Measurements from ENCODE around the gene METTL3. TPM values are rescaled to one million over a fixed set of nuclear protein-coding genes. Genes with fewer than 3 reads are reported as not detected.

METTL3 gene
- total and polyA plus RNA-seq, 2 of the 13 experiments (the other 11 are each of a cell fraction or from before 2014, with no cell fraction given), result 123 to 130 TPM

DNA sequence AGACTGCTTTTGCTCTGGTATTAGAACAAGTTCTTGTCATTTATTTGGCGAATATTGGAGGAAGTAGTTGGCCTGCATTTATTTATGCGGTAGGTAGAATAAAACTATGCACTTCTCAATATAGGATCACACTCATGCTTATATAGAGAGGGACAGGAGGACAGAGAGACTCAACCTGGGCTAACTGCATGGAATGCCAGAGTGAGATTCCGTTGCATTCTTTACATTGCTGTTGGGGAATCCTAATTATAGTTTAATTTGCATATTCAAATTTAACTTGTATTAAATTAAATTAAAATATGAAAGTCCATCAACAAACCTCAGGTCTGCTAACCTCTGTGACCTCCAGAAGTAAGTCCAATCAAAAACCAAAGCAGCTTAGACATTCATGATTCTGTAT, 42.1 kb upstream of the METTL3 start:
- Histone ChIP-seq H3K79me2 (ENCODE audit: insufficient read depth, low read length) (no peaks in the 10 kb centered on the region), H3K4me1 (ENCODE audit: insufficient read depth, low read length) (peaks cover 19% of the 10 kb centered on the region), H3K9me3 (ENCODE audit: low read length) (no peaks in the 10 kb centered on the region), H3K27ac (ENCODE audit: extremely low read length, insufficient read depth, low read length) (no peak overlapping the region), H3K4me3 (replicated peaks in 1 of 3; ENCODE audit: insufficient read depth in 1 of 3, low read depth in 2 of 3, low read length in 3 of 3) (no peak overlapping the region), H3K36me3 (replicated peaks in 1 of 2; ENCODE audit: control insufficient read depth in 1 of 2, insufficient read depth in 2 of 2, low read length in 2 of 2) (no peaks in the 10 kb centered on the region), H3K4me2 (ENCODE audit: low read depth, low read length) (no peak overlapping the region), H3K27me3 (ENCODE audit: control insufficient read depth in 1 of 2, insufficient read depth in 2 of 2, low read length in 2 of 2) (no peaks in the 10 kb centered on the region), H2AFZ (ENCODE audit: low read length) (no peak overlapping the region), H4K20me1 (ENCODE audit: insufficient read depth, low read length) (no peaks in the 10 kb centered on the region), H3K9ac (ENCODE audit: insufficient read depth, low read depth, low read length) (no peak overlapping the region)
- in situ Hi-C loops (cut with HindIII; ENCODE audit: extremely low pct_ligation_motif_present, low pct_unique_long_range_greater_than_20kb), result no loop called here
- POLR2A ChIA-PET, result no interaction called here
- 76% methylated on average over 3 of the region's 3 CpGs for WGBS (ENCODE audit: low lambda C conversion rate)
- intact Hi-C loops (cut with micrococcal nuclease; ENCODE audit: unreplicated experiment), result loop anchor here (10.0 kb wide), 2 partner anchors 168 to 318 kb away; partner anchors contain the start of gene SUPT16H
- CTCF ChIA-PET (ENCODE audit: low intra/inter-chr PET ratio, low total read pairs), result no interaction called here
- FAIRE-seq (no peak), DNase-seq (ENCODE audit: low spot score) (no peak), ATAC-seq (no peak)
- no TSS peak for BruUV-seq (replicated peaks)
- TF ChIP-seq ZNF136 (CRISPR knock-in tag; IDR thresholded peaks at IDR 0.05; ENCODE audit: low read depth) (no peak), NFKBIZ (CRISPR knock-in tag; IDR thresholded peaks at IDR 0.05) (no peak), ZNF230 (CRISPR knock-in tag; IDR thresholded peaks at IDR 0.05) (no peak), ZNF724P (CRISPR knock-in tag; IDR thresholded peaks at IDR 0.05; ENCODE audit: borderline replicate concordance) (no peak), ARID2 (CRISPR knock-in tag; IDR thresholded peaks at IDR 0.05; ENCODE audit: borderline replicate concordance) (no peak), CHD4 (IDR thresholded peaks at IDR 0.05; ENCODE audit: borderline replicate concordance, low read length) (no peak), SMC3 (IDR thresholded peaks at IDR 0.05; ENCODE audit: low read length) (no peak), ZC3H4 (CRISPR knock-in tag; IDR thresholded peaks at IDR 0.05; ENCODE audit: borderline replicate concordance) (no peak), SNAPC2 (CRISPR knock-in tag; IDR thresholded peaks at IDR 0.05) (no peak)
- TF ChIP-seq, protein P1, sequence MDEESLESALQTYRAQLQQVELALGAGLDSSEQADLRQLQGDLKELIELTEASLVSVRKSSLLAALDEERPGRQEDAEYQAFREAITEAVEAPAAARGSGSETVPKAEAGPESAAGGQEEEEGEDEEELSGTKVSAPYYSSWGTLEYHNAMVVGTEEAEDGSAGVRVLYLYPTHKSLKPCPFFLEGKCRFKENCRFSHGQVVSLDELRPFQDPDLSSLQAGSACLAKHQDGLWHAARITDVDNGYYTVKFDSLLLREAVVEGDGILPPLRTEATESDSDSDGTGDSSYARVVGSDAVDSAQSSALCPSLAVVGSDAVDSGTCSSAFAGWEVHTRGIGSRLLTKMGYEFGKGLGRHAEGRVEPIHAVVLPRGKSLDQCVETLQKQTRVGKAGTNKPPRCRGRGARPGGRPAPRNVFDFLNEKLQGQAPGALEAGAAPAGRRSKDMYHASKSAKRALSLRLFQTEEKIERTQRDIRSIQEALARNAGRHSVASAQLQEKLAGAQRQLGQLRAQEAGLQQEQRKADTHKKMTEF (CRISPR knock-in tag; IDR thresholded peaks at IDR 0.05), result no peak
- TF ChIP-seq, protein P2, sequence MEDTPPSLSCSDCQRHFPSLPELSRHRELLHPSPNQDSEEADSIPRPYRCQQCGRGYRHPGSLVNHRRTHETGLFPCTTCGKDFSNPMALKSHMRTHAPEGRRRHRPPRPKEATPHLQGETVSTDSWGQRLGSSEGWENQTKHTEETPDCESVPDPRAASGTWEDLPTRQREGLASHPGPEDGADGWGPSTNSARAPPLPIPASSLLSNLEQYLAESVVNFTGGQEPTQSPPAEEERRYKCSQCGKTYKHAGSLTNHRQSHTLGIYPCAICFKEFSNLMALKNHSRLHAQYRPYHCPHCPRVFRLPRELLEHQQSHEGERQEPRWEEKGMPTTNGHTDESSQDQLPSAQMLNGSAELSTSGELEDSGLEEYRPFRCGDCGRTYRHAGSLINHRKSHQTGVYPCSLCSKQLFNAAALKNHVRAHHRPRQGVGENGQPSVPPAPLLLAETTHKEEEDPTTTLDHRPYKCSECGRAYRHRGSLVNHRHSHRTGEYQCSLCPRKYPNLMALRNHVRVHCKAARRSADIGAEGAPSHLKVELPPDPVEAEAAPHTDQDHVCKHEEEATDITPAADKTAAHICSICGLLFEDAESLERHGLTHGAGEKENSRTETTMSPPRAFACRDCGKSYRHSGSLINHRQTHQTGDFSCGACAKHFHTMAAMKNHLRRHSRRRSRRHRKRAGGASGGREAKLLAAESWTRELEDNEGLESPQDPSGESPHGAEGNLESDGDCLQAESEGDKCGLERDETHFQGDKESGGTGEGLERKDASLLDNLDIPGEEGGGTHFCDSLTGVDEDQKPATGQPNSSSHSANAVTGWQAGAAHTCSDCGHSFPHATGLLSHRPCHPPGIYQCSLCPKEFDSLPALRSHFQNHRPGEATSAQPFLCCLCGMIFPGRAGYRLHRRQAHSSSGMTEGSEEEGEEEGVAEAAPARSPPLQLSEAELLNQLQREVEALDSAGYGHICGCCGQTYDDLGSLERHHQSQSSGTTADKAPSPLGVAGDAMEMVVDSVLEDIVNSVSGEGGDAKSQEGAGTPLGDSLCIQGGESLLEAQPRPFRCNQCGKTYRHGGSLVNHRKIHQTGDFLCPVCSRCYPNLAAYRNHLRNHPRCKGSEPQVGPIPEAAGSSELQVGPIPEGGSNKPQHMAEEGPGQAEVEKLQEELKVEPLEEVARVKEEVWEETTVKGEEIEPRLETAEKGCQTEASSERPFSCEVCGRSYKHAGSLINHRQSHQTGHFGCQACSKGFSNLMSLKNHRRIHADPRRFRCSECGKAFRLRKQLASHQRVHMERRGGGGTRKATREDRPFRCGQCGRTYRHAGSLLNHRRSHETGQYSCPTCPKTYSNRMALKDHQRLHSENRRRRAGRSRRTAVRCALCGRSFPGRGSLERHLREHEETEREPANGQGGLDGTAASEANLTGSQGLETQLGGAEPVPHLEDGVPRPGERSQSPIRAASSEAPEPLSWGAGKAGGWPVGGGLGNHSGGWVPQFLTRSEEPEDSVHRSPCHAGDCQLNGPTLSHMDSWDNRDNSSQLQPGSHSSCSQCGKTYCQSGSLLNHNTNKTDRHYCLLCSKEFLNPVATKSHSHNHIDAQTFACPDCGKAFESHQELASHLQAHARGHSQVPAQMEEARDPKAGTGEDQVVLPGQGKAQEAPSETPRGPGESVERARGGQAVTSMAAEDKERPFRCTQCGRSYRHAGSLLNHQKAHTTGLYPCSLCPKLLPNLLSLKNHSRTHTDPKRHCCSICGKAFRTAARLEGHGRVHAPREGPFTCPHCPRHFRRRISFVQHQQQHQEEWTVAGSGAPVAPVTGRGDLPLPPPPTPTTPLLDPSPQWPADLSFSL (CRISPR knock-in tag; IDR thresholded peaks at IDR 0.05), result no peak
- TF ChIP-seq, protein P3, sequence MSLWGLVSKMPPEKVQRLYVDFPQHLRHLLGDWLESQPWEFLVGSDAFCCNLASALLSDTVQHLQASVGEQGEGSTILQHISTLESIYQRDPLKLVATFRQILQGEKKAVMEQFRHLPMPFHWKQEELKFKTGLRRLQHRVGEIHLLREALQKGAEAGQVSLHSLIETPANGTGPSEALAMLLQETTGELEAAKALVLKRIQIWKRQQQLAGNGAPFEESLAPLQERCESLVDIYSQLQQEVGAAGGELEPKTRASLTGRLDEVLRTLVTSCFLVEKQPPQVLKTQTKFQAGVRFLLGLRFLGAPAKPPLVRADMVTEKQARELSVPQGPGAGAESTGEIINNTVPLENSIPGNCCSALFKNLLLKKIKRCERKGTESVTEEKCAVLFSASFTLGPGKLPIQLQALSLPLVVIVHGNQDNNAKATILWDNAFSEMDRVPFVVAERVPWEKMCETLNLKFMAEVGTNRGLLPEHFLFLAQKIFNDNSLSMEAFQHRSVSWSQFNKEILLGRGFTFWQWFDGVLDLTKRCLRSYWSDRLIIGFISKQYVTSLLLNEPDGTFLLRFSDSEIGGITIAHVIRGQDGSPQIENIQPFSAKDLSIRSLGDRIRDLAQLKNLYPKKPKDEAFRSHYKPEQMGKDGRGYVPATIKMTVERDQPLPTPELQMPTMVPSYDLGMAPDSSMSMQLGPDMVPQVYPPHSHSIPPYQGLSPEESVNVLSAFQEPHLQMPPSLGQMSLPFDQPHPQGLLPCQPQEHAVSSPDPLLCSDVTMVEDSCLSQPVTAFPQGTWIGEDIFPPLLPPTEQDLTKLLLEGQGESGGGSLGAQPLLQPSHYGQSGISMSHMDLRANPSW (CRISPR knock-in tag; IDR thresholded peaks at IDR 0.05; ENCODE audit: borderline replicate concordance), result no peak
- TF ChIP-seq, protein P4, sequence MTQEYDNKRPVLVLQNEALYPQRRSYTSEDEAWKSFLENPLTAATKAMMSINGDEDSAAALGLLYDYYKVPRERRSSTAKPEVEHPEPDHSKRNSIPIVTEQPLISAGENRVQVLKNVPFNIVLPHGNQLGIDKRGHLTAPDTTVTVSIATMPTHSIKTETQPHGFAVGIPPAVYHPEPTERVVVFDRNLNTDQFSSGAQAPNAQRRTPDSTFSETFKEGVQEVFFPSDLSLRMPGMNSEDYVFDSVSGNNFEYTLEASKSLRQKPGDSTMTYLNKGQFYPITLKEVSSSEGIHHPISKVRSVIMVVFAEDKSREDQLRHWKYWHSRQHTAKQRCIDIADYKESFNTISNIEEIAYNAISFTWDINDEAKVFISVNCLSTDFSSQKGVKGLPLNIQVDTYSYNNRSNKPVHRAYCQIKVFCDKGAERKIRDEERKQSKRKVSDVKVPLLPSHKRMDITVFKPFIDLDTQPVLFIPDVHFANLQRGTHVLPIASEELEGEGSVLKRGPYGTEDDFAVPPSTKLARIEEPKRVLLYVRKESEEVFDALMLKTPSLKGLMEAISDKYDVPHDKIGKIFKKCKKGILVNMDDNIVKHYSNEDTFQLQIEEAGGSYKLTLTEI (CRISPR knock-in tag; conservative IDR thresholded peaks at IDR 0.05), result no peak
